Thyroid gland (tissue), 4 donors: ENCODE results near the gene SENP5.

Source experiments
- CTCF ChIP-seq, 6 experiments: fragments of 200-600 bp in 3 of 6; fragments of 450-650 bp in 3 of 6; sonication (generic) in 3 of 6; IDR thresholded peaks; one replicate each; pipeline ENCODE4 v1.5.1; 2016 to 2019; ENCODE audit warnings: antibody characterized with exemption in 6 of 6, mild to moderate bottlenecking in 2 of 6, inconsistent platforms in 1 of 6, moderate library complexity in 1 of 6
- POLR2A ChIP-seq, 2 donors: fragments of 450-650 bp; IDR thresholded peaks; one replicate each; pipeline ENCODE4 v1.6.1; 2017; ENCODE audit warnings: antibody characterized with exemption in 2 of 2, mild to moderate bottlenecking in 2 of 2, moderate library complexity in 1 of 2

GRCh38 chr3:196842567-196843434, 24.9 kb upstream of the SENP5 start:
- TF ChIP-seq CTCF (IDR thresholded peaks at IDR 0.05) (no peak), POLR2A (IDR thresholded peaks at IDR 0.05) (no peak)
